Ovary (tissue), 3 donors: Measurements from ENCODE around the gene SLC25A25.

ENCODE experiments used
- EP300 ChIP-seq: sonication (generic); formaldehyde crosslinking; IDR thresholded peaks from one replicate; pipeline ENCODE4 v1.6.1; 2017; ENCODE audit warnings: antibody characterized with exemption
- POLR2A ChIP-seq: fragments of 450-650 bp; IDR thresholded peaks from one replicate; pipeline ENCODE4 v1.6.1; 2017; ENCODE audit warnings: antibody characterized with exemption, mild to moderate bottlenecking, moderate library complexity
- TF ChIP-seq, protein P1 (sequence below), 3 donors: fragments of 450-650 bp in 2 of 3; fragments of 200-600 bp in 1 of 3; IDR thresholded peaks; one replicate each; pipeline versions ENCODE4 v1.5.1 to v1.8.0; 2016 to 2022; ENCODE audit warnings: antibody characterized with exemption in 3 of 3, mild to moderate bottlenecking in 1 of 3
- donor health status: DM: no; HTN: no; CAD: no.

DNA sequence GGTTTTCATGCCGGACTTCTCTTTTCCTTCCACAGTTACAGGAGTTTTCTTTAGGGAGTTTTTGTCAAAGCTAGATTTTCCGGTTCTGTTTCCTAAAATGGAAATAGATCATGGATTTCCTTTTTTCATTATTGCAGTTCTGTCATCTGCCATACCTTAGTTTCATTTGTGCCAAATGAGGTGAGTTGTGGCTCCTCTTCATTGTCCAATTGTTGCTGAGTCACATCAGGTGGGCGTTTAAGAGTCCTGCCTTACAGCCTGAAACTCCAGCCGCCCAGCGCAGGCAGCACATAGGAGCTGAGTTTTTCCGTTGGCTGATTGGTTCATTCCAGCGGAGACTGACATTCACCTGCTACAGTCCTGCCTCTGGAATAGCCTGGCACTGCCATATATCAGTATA lies 14.1 kb downstream of the SLC25A25 start:
- TF ChIP-seq POLR2A (no peak), EP300 (no peak)
- TF ChIP-seq, protein P1, sequence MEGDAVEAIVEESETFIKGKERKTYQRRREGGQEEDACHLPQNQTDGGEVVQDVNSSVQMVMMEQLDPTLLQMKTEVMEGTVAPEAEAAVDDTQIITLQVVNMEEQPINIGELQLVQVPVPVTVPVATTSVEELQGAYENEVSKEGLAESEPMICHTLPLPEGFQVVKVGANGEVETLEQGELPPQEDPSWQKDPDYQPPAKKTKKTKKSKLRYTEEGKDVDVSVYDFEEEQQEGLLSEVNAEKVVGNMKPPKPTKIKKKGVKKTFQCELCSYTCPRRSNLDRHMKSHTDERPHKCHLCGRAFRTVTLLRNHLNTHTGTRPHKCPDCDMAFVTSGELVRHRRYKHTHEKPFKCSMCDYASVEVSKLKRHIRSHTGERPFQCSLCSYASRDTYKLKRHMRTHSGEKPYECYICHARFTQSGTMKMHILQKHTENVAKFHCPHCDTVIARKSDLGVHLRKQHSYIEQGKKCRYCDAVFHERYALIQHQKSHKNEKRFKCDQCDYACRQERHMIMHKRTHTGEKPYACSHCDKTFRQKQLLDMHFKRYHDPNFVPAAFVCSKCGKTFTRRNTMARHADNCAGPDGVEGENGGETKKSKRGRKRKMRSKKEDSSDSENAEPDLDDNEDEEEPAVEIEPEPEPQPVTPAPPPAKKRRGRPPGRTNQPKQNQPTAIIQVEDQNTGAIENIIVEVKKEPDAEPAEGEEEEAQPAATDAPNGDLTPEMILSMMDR (IDR thresholded peaks at IDR 0.05) = no peak
